ENCODE measurements around the gene NID1.

The NID1 gene

GRCh38 chr1:236064674-236065508 is at the start of gene NID1:
Gene NID1 (minus strand): TSS chr1:236065090. CDS start chr1:236065079, 11 bp downstream.
- DNase-seq, result no peak

- DNase-seq, result no peak
Observed at GRCh38 chr1:236114076-236114747, 49.3 kb upstream of the NID1 start.

- no peak for DNase-seq
Observed at GRCh38 chr1:236113324-236114032, 48.6 kb upstream of the NID1 start.

- no peak for DNase-seq
Observed at GRCh38 chr1:236112332-236112627, 47.4 kb upstream of the NID1 start.

GRCh38 chr1:236111527-236112331 is 46.8 kb upstream of the NID1 start:
- DNase-seq, result no peak

- no peak for DNase-seq
Observed at GRCh38 chr1:236110137-236110536, 45.2 kb upstream of the NID1 start.

GRCh38 chr1:236108027-236108648 is 43.2 kb upstream of the NID1 start:
- no peak for DNase-seq

GRCh38 chr1:236107121-236107907 is 42.4 kb upstream of the NID1 start:
- DNase-seq, result no peak

- DNase-seq, result peak; percentile 76
Observed at GRCh38 chr1:236103646-236104218, 38.8 kb upstream of the NID1 start.

- peak; percentile 65 for DNase-seq
Observed at GRCh38 chr1:236103059-236103458, 38.2 kb upstream of the NID1 start.

GRCh38 chr1:236102611-236103010 is 37.7 kb upstream of the NID1 start:
- no peak for DNase-seq

GRCh38 chr1:236101233-236102200 is 36.6 kb upstream of the NID1 start:
- no peak for DNase-seq

- no peak for DNase-seq
Observed at GRCh38 chr1:236100799-236101198, 35.9 kb upstream of the NID1 start.

- no peak for DNase-seq
Observed at GRCh38 chr1:236099355-236099974, 34.6 kb upstream of the NID1 start.

GRCh38 chr1:236098267-236098666 is 33.4 kb upstream of the NID1 start:
- no peak for DNase-seq

GRCh38 chr1:236096660-236097482 is 32.0 kb upstream of the NID1 start:
- peak; percentile 86 for DNase-seq

GRCh38 chr1:236095705-236096520 is 31.0 kb upstream of the NID1 start:
- no peak for DNase-seq

GRCh38 chr1:236092899-236093298 is 28.0 kb upstream of the NID1 start:
- no peak for DNase-seq

Measured in RPMI8226 (cell line).